ENCODE results near the gene CORO6. TPM values are rescaled to one million over a fixed set of nuclear protein-coding genes. Genes with fewer than 3 reads are reported as not detected.

CORO6 gene
- polyA plus RNA-seq, 3 donors, result 1.3 TPM; not detected in 2

DNA sequence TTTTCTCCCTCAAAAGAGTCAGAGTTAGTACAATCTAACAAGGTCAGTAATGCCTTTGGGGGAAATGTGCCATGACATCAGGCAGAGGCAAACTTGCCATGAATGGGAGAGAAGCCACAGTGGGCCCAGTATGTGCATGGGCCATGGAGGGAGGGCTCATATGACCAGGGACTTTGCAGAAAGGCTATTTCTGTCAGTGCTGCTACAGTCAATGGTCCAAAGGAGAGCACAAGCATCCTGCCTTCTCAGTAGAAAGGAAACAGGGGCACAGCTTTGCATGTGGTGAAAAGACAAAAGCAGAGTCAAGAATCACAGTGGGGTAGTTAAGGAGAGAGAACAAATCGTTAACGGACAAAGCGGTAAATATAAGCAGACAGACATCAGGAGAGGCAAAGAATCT lies 11.2 kb upstream of the CORO6 start:
- no peak overlapping the region for H3K9ac ChIP-seq (ENCODE audit: insufficient read depth, low read length, poor library complexity, severe bottlenecking)
- Mint-ChIP-seq H3K4me3 (no peak overlapping the region), H3K27ac (peak overlapping the region in 1 of 7 donors; percentile 65), H3K36me3 (peaks cover 78 to 98% of the 10 kb centered on the region in 2 donors), H3K9me3 (no peaks in the 10 kb centered on the region), H3K27me3 (ENCODE audit: low read depth in 3 of 3) (no peaks in the 10 kb centered on the region), H3K4me1 (peaks cover 3% of the 10 kb centered on the region)
- peaks cover 100% of the 10 kb centered on the region for H4K20me1 ChIP-seq (ENCODE audit: insufficient read depth, low read length)
- no peak overlapping the region for H2AFZ ChIP-seq (ENCODE audit: insufficient read depth, low read depth, low read length, poor library complexity, severe bottlenecking)
- H3K27ac ChIP-seq (ENCODE audit: low read depth in 1 of 2, low read length in 2 of 2), result peak overlapping the region in 1 of 2 donors; percentile 17
- H3K4me1 ChIP-seq (ENCODE audit: control insufficient read depth in 1 of 2, insufficient read depth in 2 of 2, low read length in 2 of 2), result no peaks in the 10 kb centered on the region
- no peak overlapping the region for H3K4me2 ChIP-seq (replicated peaks; ENCODE audit: extremely low read depth, low read length, poor library complexity, severe bottlenecking)
- peaks cover 7% of the 10 kb centered on the region for H3K79me2 ChIP-seq (ENCODE audit: insufficient read depth, low read length)
- H3K4me3 ChIP-seq (replicated peaks in 1 of 3; ENCODE audit: low read depth in 2 of 3, low read length in 3 of 3), result no peak overlapping the region
- no peak for DNase-seq
- TF ChIP-seq, protein P1, sequence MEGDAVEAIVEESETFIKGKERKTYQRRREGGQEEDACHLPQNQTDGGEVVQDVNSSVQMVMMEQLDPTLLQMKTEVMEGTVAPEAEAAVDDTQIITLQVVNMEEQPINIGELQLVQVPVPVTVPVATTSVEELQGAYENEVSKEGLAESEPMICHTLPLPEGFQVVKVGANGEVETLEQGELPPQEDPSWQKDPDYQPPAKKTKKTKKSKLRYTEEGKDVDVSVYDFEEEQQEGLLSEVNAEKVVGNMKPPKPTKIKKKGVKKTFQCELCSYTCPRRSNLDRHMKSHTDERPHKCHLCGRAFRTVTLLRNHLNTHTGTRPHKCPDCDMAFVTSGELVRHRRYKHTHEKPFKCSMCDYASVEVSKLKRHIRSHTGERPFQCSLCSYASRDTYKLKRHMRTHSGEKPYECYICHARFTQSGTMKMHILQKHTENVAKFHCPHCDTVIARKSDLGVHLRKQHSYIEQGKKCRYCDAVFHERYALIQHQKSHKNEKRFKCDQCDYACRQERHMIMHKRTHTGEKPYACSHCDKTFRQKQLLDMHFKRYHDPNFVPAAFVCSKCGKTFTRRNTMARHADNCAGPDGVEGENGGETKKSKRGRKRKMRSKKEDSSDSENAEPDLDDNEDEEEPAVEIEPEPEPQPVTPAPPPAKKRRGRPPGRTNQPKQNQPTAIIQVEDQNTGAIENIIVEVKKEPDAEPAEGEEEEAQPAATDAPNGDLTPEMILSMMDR (IDR thresholded peaks at IDR 0.05), result no peak
- peaks cover 81 to 97% of the 10 kb centered on the region in 2 donors for H3K36me3 ChIP-seq (replicated peaks in 1 of 2; ENCODE audit: control insufficient read depth in 1 of 2, insufficient read depth in 2 of 2, low read length in 2 of 2)
- no peaks in the 10 kb centered on the region for H3K27me3 ChIP-seq (ENCODE audit: control insufficient read depth in 2 of 2, insufficient read depth in 2 of 2, low read length in 2 of 2)
- no peaks in the 10 kb centered on the region for H3K9me3 ChIP-seq (replicated peaks in 1 of 2; ENCODE audit: control insufficient read depth in 1 of 2, insufficient read depth in 1 of 2, low read length in 2 of 2)
- intact Hi-C loops (cut with micrococcal nuclease), result no loop called here
- WGBS (ENCODE audit: insufficient coverage), result no CpG with 5 or more reads among the region's 3 CpGs

DNA sequence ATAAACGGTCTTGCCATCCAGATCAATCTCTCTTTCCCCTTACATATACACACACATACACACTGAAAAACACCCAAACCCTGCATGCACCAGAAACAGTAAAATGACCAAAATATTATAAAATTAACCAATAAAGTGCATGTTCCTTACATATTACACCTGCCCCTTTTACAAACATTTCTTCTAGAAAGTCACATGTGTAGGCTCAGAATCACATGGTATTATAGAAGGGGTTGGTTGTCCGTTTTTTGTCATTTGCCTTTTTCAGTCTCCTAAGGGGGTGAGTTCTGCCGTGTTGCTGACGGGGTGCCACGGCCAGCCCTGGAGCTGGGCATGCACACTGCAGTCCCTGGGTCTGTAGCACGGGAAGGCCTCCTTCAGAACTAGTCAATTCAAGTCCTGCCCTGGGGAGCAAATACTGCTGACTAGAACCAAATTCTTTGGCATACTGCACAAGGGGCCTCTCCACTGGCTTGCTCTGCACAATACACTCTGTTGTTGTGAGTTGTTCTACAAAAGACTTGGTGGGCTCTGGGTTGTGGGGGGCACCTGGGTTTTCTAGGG lies 8.0 kb upstream of the CORO6 start:
- H4K20me1 ChIP-seq (ENCODE audit: insufficient read depth, low read length), result peaks cover 100% of the 10 kb centered on the region
- no peak overlapping the region for H3K4me3 Mint-ChIP-seq
- intact Hi-C loops (cut with micrococcal nuclease), result no loop called here
- no peaks in the 10 kb centered on the region for H3K9me3 Mint-ChIP-seq
- H3K27me3 ChIP-seq (ENCODE audit: control insufficient read depth in 2 of 2, insufficient read depth in 2 of 2, low read length in 2 of 2), result no peaks in the 10 kb centered on the region
- H3K4me2 ChIP-seq (replicated peaks; ENCODE audit: extremely low read depth, low read length, poor library complexity, severe bottlenecking), result no peak overlapping the region
- peak overlapping the region in 1 of 7 donors; percentile 63 for H3K27ac Mint-ChIP-seq
- WGBS (ENCODE audit: insufficient coverage), result 81% methylated on average over 5 of the region's 6 CpGs
- peaks cover 86 to 89% of the 10 kb centered on the region in 2 donors for H3K36me3 Mint-ChIP-seq
- peaks cover 76 to 97% of the 10 kb centered on the region in 2 donors for H3K36me3 ChIP-seq (replicated peaks in 1 of 2; ENCODE audit: control insufficient read depth in 1 of 2, insufficient read depth in 2 of 2, low read length in 2 of 2)
- no peak overlapping the region for H3K9ac ChIP-seq (ENCODE audit: insufficient read depth, low read length, poor library complexity, severe bottlenecking)
- no peak overlapping the region for H2AFZ ChIP-seq (ENCODE audit: insufficient read depth, low read depth, low read length, poor library complexity, severe bottlenecking)
- no peak overlapping the region for H3K4me3 ChIP-seq (replicated peaks in 1 of 3; ENCODE audit: low read depth in 2 of 3, low read length in 3 of 3)
- peaks cover 0 to 2% (median 0%) of the 10 kb centered on the region in 3 donors for H3K27me3 Mint-ChIP-seq (ENCODE audit: low read depth in 3 of 3)
- peaks cover 12% of the 10 kb centered on the region for H3K4me1 Mint-ChIP-seq
- H3K79me2 ChIP-seq (ENCODE audit: insufficient read depth, low read length), result no peaks in the 10 kb centered on the region
- no peaks in the 10 kb centered on the region for H3K4me1 ChIP-seq (ENCODE audit: control insufficient read depth in 1 of 2, insufficient read depth in 2 of 2, low read length in 2 of 2)
- H3K9me3 ChIP-seq (replicated peaks in 1 of 2; ENCODE audit: control insufficient read depth in 1 of 2, insufficient read depth in 1 of 2, low read length in 2 of 2), result no peaks in the 10 kb centered on the region
- H3K27ac ChIP-seq (ENCODE audit: low read depth in 1 of 2, low read length in 2 of 2), result no peak overlapping the region
- DNase-seq, result no peak
- TF ChIP-seq, protein P1 (IDR thresholded peaks at IDR 0.05), result no peak

Data from CD14-positive monocyte (primary cell).